ENCODE measurements around the gene TROAP.

TROAP gene, protein sequence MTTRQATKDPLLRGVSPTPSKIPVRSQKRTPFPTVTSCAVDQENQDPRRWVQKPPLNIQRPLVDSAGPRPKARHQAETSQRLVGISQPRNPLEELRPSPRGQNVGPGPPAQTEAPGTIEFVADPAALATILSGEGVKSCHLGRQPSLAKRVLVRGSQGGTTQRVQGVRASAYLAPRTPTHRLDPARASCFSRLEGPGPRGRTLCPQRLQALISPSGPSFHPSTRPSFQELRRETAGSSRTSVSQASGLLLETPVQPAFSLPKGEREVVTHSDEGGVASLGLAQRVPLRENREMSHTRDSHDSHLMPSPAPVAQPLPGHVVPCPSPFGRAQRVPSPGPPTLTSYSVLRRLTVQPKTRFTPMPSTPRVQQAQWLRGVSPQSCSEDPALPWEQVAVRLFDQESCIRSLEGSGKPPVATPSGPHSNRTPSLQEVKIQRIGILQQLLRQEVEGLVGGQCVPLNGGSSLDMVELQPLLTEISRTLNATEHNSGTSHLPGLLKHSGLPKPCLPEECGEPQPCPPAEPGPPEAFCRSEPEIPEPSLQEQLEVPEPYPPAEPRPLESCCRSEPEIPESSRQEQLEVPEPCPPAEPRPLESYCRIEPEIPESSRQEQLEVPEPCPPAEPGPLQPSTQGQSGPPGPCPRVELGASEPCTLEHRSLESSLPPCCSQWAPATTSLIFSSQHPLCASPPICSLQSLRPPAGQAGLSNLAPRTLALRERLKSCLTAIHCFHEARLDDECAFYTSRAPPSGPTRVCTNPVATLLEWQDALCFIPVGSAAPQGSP

DNA sequence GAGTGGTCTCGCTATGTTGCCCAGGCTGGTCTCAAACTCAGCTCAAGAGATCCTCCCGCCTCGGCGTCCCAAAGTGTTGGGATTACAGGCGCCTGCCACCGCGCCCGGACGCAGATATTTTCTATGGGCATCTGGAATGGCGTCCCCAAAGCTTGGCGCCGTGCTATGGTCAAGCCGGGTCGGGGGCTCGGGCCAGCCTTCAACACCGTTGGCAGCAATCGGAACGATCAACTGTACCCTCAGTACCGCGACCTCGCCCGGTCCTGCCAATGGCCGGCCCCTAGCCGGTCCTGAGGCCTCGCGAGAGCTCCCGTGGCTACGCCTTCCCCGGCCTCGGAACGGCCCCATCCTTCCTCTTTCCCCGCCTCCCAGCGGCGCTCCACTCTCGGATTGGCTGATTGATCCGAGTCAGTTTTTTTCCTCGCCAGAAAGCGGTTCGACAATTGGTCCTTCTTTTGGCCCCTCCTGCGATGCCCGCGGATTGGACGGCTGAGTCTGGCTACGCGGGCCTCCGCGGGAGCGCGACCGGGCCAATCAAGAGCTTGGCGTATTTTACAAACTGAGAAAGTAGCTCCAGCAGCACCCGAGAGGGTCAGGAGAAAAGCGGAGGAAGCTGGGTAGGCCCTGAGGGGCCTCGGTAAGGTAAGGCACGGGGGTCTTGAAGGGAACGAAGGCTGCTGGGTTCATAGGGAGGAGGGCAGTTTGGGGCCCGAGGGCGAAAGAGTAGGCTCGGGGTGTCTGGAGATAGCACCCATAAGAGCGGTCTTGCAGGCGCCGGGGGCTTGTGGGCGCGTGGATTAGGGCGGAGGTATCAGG, at the start of gene TROAP:
Gene TROAP (plus strand): TSS at position 548 of the 816 bp plus-strand sequence. CDS start 354 bp downstream, outside the sequence.
- in situ Hi-C loops (cut with HindIII; ENCODE audit: low sequenced_read_pairs) = no loop called here
- H3K4me3 ChIP-seq (ENCODE audit: low read depth, low read length) = peak within 1 kb of the TSS; percentile 77
- TF ChIP-seq, protein P1, sequence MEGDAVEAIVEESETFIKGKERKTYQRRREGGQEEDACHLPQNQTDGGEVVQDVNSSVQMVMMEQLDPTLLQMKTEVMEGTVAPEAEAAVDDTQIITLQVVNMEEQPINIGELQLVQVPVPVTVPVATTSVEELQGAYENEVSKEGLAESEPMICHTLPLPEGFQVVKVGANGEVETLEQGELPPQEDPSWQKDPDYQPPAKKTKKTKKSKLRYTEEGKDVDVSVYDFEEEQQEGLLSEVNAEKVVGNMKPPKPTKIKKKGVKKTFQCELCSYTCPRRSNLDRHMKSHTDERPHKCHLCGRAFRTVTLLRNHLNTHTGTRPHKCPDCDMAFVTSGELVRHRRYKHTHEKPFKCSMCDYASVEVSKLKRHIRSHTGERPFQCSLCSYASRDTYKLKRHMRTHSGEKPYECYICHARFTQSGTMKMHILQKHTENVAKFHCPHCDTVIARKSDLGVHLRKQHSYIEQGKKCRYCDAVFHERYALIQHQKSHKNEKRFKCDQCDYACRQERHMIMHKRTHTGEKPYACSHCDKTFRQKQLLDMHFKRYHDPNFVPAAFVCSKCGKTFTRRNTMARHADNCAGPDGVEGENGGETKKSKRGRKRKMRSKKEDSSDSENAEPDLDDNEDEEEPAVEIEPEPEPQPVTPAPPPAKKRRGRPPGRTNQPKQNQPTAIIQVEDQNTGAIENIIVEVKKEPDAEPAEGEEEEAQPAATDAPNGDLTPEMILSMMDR (IDR thresholded peaks at IDR 0.05; ENCODE audit: low read depth, low read length) = no peak
- peak; percentile 99 for DNase-seq (ENCODE audit: low read depth, low spot score)

DNA sequence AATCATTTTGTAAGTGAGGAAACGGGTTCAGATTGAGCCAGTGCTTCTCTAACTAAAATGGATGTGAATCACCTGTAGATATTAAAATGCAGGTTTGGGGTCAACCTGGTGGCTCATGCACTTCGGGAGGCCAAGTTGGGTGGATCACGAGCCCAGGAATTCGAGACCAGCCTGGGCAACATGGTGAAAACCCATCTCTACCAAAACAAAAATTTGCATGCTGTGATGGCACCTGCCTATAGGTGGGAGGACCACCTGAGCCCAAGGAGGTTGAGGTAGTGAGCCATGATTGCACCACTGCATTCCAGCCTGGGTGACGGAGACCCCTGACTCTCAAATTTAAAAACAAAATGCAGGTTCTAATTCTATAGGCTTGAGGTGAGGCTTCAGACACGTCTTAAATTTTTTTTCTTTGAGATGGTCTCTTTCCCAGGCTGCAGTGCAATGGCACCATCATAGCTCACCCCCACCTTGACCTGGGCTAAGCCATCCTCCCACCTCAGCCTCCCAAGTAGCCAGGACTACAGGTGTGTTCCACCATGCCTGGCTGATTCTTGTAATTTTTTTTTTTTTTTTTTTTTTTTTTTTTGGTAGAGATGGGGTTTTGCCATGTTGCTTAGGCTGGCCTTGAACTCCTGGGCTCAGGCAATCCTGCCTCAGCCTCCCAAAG, 49.2 kb upstream of the TROAP start:
- no peak overlapping the region for H3K4me3 ChIP-seq (ENCODE audit: low read depth, low read length)
- in situ Hi-C loops (cut with HindIII; ENCODE audit: low sequenced_read_pairs) = no loop called here
- no peak for DNase-seq (ENCODE audit: low read depth, low spot score)
- TF ChIP-seq, protein P1 (IDR thresholded peaks at IDR 0.05; ENCODE audit: low read depth, low read length) = no peak

DNA sequence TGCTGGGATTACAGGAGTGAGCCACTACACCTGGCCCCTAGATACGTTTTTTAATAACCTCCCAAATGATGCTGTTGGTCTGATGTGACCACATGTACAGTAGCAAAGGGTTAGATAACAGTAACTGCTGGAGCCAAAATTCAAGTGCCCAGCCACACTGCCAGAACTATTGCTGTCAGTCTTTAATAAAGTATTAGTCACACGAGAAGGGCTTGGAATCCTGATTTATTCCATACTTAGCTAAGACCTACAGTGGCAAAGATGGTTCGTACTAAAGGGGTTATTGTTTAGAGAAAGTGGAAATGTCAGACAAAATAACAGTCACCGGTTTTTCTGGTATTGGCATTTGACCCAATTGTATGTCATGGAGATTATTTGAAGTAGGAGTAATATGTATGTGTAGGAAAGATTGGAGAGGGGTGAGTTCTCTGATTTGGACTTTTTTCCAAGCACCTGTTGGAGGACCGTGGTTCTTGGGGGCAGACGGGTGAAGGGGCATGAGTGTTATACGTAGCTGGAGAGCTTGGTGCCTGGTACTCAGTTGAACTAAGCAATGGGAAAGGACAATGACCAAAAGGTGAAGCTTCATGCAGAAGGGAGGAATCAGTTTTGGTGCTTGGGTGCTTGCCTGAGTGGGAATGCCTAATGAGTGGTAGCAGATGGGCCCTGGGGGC, 48.5 kb upstream of the TROAP start:
- TF ChIP-seq, protein P1 (IDR thresholded peaks at IDR 0.05; ENCODE audit: low read depth, low read length) = no peak
- no peak for DNase-seq (ENCODE audit: low read depth, low spot score)
- no peak overlapping the region for H3K4me3 ChIP-seq (ENCODE audit: low read depth, low read length)
- in situ Hi-C loops (cut with HindIII; ENCODE audit: low sequenced_read_pairs) = no loop called here

DNA sequence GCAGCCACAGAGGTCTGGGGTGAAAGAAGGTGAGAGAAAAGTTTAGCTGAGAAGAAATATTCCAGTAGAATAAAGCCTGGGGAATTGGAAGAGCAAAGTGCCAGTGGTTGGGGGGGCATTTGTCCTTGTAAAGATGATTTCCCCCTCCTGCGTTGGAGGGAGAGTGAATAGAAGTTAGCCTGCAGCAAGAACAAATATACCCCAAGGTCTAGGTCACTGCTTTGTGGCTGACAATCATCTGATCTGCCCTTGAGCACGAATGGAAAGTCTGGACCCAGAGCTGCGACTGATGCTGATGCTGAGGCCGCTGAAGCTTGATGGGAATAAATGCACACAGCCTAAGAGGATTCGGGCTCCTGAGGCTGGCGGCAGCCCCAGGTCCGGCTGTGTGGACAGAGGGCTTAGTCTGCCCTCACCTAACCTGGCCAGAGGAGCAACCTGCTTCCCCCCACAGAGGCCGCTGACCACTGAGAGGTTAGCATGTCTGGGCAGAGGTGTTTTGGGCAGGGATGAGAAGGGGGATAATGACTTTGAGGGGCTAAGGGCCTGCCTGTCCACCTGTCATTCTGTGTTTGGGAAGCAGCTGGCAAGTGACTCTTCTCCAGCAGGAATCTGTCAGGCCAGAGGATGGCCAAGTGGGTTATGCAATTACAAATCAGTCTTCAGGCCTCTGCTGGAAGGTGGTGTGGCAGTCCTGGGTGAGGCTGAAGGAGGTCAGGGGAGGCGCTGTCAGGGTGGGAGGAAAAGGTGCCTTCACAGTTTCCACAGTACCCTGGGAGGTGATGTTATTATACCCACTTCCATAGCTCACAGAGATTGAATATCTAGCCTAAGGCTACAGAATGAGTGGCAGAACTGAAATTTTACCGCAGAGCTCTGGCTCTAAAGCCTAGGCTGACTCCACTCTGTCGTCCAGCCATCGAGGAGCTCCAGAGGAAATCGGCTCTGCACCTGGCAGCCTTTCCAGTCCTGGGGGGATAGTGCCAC, 46.5 kb upstream of the TROAP start:
- in situ Hi-C loops (cut with HindIII; ENCODE audit: low sequenced_read_pairs) = no loop called here
- H3K4me3 ChIP-seq (ENCODE audit: low read depth, low read length) = no peak overlapping the region
- no peak for DNase-seq (ENCODE audit: low read depth, low spot score)
- TF ChIP-seq, protein P1 (IDR thresholded peaks at IDR 0.05; ENCODE audit: low read depth, low read length) = no peak

DNA sequence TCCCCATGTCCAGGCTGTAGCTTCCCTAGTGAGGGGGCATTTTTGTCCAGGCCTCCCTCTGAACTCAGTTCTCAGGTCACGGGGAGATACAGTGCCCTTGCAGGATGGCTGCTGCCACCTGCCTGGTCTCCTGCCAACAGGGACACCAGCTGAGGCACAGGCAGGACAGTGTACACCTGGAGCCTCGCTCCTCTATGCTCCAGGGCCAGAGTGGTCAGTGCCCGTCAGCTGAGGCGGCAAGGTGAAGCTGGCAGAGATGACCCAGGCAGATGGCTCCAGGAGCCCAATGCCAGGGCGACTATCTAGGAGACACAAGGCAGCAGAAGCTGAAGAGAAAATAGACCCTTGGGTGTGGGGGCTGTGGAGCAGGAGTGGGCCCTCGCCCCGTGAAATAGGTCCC, 45.6 kb upstream of the TROAP start:
- in situ Hi-C loops (cut with HindIII; ENCODE audit: low sequenced_read_pairs) = no loop called here
- no peak overlapping the region for H3K4me3 ChIP-seq (ENCODE audit: low read depth, low read length)
- TF ChIP-seq, protein P1 (IDR thresholded peaks at IDR 0.05; ENCODE audit: low read depth, low read length) = no peak
- no peak for DNase-seq (ENCODE audit: low read depth, low spot score)

Measured in astrocyte of the spinal cord (primary cell).